Chondrocyte (in vitro differentiated cells): ENCODE measurements around the gene EIF2D. TPM values are rescaled to one million over a fixed set of nuclear protein-coding genes. Genes with fewer than 3 reads are reported as not detected.

Experiments used
- DNase-seq: peaks from one replicate; pipeline ENCODE4 v3.0.0; 2021; ENCODE audit warnings: mixed read lengths, low spot score
- H3K27ac Mint-ChIP-seq: one replicate; pipeline ENCODE4 v1.8.0; 2021; ENCODE audit warnings: mild to moderate bottlenecking, moderate library complexity, mixed read lengths; ENCODE audit not compliant: unreplicated experiment
- H3K27me3 Mint-ChIP-seq: 2 replicates; pipeline ENCODE4 v1.8.0; 2021; ENCODE audit warnings: low read depth, mixed read lengths
- H3K36me3 Mint-ChIP-seq: 2 replicates; pipeline ENCODE4 v1.8.0; 2021; ENCODE audit warnings: low read depth, mixed read lengths
- H3K4me1 Mint-ChIP-seq: 2 replicates; pipeline ENCODE4 v1.8.0; 2021; ENCODE audit warnings: low read depth, mild to moderate bottlenecking, mixed read lengths
- H3K4me3 Mint-ChIP-seq: one replicate; pipeline ENCODE4 v1.8.0; 2021; ENCODE audit warnings: mild to moderate bottlenecking, moderate library complexity, mixed read lengths; ENCODE audit not compliant: unreplicated experiment
- H3K9me3 Mint-ChIP-seq: 2 replicates; pipeline ENCODE4 v1.8.0; 2021; ENCODE audit warnings: low read depth, mixed read lengths
- CTCF ChIP-seq: fragments of 200-600 bp; sonication (generic); IDR thresholded peaks from 2 replicates; pipeline ENCODE4 v1.5.0; 2021; ENCODE audit warnings: antibody characterized with exemption, mild to moderate bottlenecking, moderate library complexity
- total RNA-seq: library from RNA; stranded (reverse); gene quantifications from 3 replicates; pipeline ENCODE4 v1.2.1, GENCODE V29; 2021

The EIF2D gene
- total RNA-seq, 1 donor from 2014 or later: 33.9 TPM

DNA sequence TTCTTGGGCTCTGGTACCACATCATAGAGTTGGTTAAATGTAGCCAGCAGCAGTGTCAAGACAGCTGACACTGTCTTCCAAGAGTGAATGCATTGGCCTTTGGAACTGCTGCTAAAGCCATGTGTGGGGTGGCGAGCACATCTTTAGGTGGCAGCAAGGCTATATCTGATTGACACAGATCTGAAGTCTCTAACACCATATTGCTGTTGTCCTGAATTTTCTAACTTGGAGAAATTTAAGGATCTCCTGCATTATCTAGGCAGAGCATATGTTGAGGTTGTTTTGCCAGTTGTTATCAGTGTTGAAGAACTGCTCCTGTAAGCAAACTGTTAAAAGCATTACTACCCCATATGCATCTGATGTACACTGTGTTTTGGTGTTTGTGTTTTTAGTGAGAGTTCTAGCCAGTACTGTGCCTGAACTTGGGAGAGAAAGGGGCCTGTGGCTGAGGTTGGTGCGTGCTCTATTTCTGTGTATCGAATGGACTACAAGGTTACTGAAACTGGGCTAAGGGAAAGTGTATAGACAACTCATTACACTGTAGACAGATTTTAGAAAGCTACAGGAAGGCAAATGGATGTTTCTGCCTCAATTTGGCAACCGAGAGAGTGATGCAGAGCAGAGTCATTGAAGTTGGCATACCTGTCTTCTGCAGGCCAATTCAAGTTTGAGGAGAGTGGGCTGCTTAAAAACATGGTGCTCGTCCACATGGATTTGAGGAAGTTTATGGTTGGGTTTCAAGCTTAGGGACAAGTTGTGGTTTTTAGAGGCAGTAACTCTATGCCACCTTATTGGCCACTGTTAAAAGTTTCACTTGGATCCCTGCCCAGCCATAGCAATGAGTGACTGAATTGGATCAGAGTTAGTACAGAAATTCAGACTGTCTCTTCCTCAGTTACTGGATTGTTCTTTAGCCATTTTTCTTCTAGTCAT is 40.0 kb upstream of the EIF2D start:
- H3K4me1 Mint-ChIP-seq: peaks cover 28% of the 10 kb centered on the region
- peaks cover 11% of the 10 kb centered on the region for H3K36me3 Mint-ChIP-seq
- no peak for DNase-seq
- H3K27ac Mint-ChIP-seq: no peak overlapping the region
- H3K27me3 Mint-ChIP-seq: peaks cover 3% of the 10 kb centered on the region
- no peak overlapping the region for H3K4me3 Mint-ChIP-seq
- TF ChIP-seq CTCF: no peak
- H3K9me3 Mint-ChIP-seq: no peaks in the 10 kb centered on the region

DNA sequence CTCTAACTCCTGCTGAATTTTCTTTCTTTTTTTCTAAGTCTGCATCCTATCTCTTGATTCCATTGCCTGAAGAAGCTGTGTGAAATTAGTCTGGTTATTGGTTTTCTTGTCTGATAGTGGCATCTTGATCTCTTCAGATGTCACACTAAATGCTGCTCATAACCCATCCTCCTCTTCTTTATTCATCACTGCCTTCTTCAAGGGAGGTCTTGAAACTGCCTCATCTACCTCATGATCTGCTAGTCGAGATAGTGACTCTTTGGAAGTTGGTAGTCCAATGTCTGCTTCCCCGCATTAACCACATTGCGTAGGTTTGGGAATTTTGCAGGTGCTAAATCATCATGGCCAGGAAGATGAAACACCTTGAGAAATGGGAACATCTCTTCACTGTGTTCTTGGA is 38.7 kb upstream of the EIF2D start:
- Mint-ChIP-seq H3K27ac (no peak overlapping the region), H3K4me3 (no peak overlapping the region), H3K9me3 (no peaks in the 10 kb centered on the region), H3K4me1 (peaks cover 28% of the 10 kb centered on the region), H3K27me3 (no peaks in the 10 kb centered on the region), H3K36me3 (peaks cover 13% of the 10 kb centered on the region)
- no peak for TF ChIP-seq CTCF
- DNase-seq: no peak

DNA sequence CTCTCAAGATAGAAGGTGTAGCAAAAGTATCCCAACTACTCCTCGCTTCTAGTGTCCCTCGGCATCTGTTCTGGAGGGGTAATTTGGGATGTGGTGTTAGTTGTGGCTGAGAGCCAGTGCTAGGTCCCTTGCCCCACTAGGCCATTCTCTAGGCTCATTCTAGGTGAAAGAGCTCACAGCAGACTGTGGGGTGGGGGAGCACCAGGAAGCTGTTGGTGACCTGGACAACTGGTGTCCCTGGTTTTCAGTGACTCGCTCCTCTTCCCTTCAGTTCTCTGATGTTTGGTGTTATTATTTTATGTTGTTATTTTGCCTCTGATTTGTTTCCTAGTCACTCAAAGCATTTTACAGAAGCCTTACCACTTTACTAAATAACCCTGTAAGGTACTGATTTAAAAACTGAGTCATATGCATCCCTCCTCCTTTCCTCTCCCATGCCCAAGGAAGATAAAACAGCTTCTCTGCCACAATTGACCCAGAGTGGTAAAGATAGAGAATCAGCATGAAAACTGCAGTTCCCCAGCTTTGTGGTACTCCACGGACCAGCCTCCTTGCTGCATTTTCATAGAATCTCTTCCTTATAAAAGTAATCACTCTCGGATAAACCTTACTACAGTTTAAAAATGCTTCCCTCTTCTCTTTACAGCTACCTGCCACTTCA is 37.1 kb upstream of the EIF2D start:
- no peak overlapping the region for H3K27ac Mint-ChIP-seq
- H3K27me3 Mint-ChIP-seq: no peaks in the 10 kb centered on the region
- peaks cover 16% of the 10 kb centered on the region for H3K4me1 Mint-ChIP-seq
- no peak for DNase-seq
- H3K36me3 Mint-ChIP-seq: peaks cover 13% of the 10 kb centered on the region
- no peak for TF ChIP-seq CTCF
- no peaks in the 10 kb centered on the region for H3K9me3 Mint-ChIP-seq
- H3K4me3 Mint-ChIP-seq: no peak overlapping the region

DNA sequence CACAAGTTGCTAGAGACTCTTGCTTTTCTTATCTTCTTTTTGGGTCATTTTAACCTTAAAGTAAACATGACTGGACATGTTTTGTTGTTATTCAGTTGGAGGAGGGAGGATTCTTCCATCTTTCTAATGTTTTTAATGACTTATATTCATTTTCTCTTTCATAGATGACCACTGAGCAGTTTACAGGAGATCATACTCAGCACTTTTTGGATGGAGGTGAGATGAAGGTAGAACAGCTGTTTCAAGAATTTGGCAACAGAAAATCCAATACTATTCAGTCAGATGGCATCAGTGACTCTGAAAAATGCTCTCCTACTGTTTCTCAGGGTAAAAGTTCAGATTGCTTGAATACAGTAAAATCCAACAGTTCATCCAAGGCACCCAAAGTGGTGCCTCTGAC is 35.0 kb upstream of the EIF2D start:
- Mint-ChIP-seq H3K9me3 (no peaks in the 10 kb centered on the region), H3K27ac (no peak overlapping the region), H3K36me3 (peaks cover 13% of the 10 kb centered on the region), H3K4me3 (no peak overlapping the region), H3K27me3 (no peaks in the 10 kb centered on the region), H3K4me1 (peaks cover 2% of the 10 kb centered on the region)
- no peak for DNase-seq
- TF ChIP-seq CTCF: no peak

- Mint-ChIP-seq H3K27ac (no peak overlapping the region), H3K36me3 (peaks cover 13% of the 10 kb centered on the region), H3K4me3 (no peak overlapping the region), H3K27me3 (no peaks in the 10 kb centered on the region), H3K9me3 (no peaks in the 10 kb centered on the region), H3K4me1 (no peaks in the 10 kb centered on the region)
- DNase-seq: no peak
- no peak for TF ChIP-seq CTCF
Observed at GRCh38 chr1:206646504-206646903, 34.2 kb upstream of the EIF2D start.
